Measurements from ENCODE around the gene NCAPG2. TPM values are rescaled to one million over a fixed set of nuclear protein-coding genes. Genes with fewer than 3 reads are reported as not detected.

The NCAPG2 gene
- total RNA-seq, 1 donor, result 17.7 TPM

DNA sequence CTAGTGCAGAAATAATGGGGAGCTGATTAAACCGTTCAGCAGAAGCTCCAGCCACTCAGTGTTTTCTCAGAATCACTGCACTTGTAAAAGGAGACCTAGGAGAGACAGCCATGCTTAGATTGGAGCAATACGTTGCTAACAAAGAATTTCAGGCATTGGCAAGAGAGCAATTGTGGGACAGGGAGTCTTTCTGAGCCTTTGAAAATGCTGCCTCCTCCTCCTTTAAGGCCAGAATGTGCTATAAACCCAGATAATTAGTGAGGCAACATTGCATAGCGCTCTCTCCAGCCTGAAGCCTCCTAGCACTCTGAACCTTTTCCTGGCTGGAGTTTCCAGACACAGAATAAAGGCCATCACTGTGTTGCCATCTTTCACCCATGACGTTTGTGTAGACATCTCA, 98.5 kb downstream of the NCAPG2 start:
- no peak overlapping the region for H3K4me3 ChIP-seq (ENCODE audit: low read depth, low read length)
- TF ChIP-seq, protein P1, sequence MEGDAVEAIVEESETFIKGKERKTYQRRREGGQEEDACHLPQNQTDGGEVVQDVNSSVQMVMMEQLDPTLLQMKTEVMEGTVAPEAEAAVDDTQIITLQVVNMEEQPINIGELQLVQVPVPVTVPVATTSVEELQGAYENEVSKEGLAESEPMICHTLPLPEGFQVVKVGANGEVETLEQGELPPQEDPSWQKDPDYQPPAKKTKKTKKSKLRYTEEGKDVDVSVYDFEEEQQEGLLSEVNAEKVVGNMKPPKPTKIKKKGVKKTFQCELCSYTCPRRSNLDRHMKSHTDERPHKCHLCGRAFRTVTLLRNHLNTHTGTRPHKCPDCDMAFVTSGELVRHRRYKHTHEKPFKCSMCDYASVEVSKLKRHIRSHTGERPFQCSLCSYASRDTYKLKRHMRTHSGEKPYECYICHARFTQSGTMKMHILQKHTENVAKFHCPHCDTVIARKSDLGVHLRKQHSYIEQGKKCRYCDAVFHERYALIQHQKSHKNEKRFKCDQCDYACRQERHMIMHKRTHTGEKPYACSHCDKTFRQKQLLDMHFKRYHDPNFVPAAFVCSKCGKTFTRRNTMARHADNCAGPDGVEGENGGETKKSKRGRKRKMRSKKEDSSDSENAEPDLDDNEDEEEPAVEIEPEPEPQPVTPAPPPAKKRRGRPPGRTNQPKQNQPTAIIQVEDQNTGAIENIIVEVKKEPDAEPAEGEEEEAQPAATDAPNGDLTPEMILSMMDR (IDR thresholded peaks at IDR 0.05; ENCODE audit: insufficient read depth, low read depth, low read length), result no peak
- DNase-seq (ENCODE audit: low read depth), result peak; percentile 36

DNA sequence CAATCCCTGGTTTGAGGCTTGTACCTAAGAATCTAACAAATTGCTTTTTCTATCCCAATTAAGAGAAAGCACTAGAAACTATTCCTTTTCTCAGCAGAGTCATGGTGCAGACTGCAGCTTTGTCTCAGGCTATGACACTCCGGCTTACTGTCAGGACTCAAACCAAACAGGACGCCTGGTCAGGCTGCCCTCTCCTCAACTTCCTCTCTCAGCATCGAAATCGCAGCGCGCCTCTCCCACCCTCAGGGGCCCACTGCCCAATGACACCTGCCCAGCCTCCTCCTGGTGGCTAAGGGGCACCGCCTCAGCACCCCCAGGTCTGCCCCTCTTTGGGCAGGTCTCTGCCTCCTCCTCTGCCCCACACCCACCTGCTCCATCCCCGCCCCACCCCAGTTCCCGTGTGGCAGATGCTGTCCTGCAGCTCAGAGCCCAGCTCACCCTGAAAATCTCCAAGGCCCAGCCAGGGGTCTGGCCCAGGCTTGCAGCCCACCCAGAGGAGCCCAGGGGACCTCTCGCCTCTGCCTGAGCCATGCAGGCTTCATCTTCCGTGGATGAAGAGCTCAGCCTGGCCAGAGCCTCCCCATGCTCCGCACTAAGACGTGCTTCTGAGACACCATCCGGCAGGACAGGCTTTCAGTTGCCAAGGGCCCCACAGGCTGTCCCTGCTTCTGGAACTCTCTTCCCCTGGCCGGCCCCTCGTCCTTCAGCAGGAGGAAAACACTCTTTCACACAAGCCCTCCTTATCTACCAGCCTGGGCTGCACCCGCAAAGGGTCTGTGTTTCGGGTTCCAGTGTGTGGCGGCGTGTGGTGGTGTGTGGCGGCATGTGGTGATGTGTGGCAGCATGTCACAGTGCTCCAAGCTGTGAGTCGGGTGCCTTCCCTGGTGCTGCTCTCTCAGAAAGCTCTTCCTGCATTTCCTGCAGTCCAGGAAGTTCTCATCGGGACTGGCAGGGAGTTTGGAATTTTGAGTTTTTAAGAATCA, 100.5 kb downstream of the NCAPG2 start:
- H3K4me3 ChIP-seq (ENCODE audit: low read depth, low read length), result no peak overlapping the region
- no peak for DNase-seq (ENCODE audit: low read depth)
- TF ChIP-seq, protein P1 (IDR thresholded peaks at IDR 0.05; ENCODE audit: insufficient read depth, low read depth, low read length), result no peak

DNA sequence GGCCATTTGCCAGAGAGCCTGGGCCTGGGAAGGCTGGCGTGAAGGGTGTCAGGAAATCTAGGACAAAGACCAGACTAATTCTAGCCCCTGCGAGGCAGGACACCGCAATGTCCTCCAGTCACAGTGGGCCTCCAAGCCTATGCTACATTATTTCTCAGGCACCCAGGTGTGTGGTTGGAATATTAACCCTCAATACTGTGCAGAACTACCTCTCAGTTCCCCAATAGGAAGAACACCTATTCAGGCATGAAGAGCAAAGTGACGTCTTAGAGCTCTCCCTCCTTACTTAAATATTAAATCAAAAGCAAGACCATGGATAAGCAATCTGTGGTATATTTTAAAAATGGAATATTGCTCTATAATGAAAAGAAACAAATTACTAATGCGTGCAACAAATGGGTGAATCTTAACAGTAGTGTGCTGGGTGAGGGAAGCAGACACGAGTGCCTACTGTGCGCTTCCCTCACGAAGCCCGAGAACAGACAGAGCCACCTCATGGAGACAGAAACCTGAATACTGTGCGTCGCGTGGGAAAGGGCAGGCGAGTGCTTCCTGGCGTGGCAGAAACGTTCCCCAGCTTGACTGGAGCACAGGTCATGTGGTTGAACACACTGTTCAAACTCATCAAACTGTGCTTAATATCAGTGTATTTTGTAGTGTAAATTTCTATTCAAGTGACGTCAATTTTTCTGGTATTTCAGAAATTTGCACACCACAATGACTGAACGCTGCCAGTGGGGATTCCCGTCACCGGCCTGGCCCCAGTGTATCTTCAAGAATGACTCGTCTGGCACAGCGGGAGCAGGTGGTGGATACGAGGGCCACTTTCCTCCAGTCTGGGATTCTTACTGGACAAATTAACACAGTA, 101.5 kb downstream of the NCAPG2 start:
- TF ChIP-seq, protein P1 (IDR thresholded peaks at IDR 0.05; ENCODE audit: insufficient read depth, low read depth, low read length), result no peak
- no peak for DNase-seq (ENCODE audit: low read depth)

DNA sequence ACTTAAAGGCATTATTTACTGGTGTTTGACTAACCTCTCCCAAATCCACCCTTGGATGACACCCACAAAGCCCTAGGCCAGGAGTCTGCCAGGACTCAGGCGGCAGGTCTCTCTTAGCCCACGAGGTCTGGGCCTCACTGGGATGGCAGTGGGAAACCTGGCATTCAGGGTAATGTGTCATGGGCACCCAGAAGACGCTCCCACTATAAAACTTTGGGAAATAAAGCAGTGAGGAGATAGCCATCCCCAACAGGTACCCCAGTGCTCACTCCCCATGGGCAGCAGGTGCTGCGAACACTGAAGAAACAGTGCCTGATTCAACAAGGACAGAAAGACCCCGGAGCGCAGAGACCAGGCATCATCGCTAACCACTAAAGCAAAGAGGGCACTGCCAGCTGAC, 102.6 kb downstream of the NCAPG2 start:
- no peak overlapping the region for H3K4me3 ChIP-seq (ENCODE audit: low read depth, low read length)
- TF ChIP-seq, protein P1 (IDR thresholded peaks at IDR 0.05; ENCODE audit: insufficient read depth, low read depth, low read length), result no peak
- DNase-seq (ENCODE audit: low read depth), result no peak

More for the DNA sequence above, 101.5 kb downstream of the NCAPG2 start:
- no peak overlapping the region for H3K4me3 ChIP-seq (ENCODE audit: low read depth, low read length)

DNA sequence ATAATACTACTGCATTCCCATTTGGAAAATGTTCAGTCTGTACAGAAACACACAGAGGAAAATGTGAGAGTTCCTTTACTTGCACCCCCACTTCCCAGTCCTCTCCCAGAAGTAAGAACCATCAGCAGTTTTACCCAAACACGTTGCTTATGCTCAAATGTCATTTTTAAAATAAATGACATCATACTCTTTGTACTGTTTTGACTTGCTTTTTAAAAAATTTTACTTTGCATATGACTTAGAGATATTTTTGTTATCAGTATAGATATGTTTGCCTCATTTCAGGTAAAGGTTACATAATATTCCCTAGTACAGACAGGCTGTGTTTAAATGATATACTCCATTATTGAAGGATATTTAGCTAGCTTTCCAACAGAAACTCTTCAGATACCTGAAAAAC, 103.5 kb downstream of the NCAPG2 start:
- TF ChIP-seq, protein P1 (IDR thresholded peaks at IDR 0.05; ENCODE audit: insufficient read depth, low read depth, low read length), result no peak

DNA sequence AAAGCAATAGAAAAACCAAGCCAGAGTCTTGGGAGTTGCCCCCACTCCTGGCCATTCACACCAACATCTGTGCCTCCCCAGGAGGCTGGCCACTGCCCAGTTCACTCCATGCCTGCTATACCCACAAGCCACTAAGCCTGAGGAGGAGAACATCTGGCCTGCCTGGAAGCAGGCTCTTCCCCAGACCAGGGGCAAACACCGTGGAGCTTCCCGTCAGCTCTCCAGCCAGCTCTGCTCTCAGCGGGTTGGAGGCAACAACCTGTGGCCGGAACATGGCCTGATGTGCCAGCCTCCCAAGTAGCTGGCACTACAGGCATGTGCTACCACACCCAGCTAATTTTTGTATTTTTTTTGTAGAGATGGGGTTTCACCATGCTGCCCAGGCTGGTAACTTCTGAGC, 107.9 kb downstream of the NCAPG2 start:
- TF ChIP-seq, protein P1 (IDR thresholded peaks at IDR 0.05; ENCODE audit: insufficient read depth, low read depth, low read length), result no peak
- no peak overlapping the region for H3K4me3 ChIP-seq (ENCODE audit: low read depth, low read length)
- no peak for DNase-seq (ENCODE audit: low read depth)

More for the DNA sequence above, 103.5 kb downstream of the NCAPG2 start:
- H3K4me3 ChIP-seq (ENCODE audit: low read depth, low read length), result no peak overlapping the region
- no peak for DNase-seq (ENCODE audit: low read depth)

All from fibroblast of villous mesenchyme (primary cell).